HG03460 (cell line): Measurements from ENCODE around the gene ZDHHC16.
"Not testable (repeated sequence)": the region's sequence is repeated elsewhere in the genome, so short reads cannot be mapped to it uniquely, and the experiment has no call there.

Experiments used
- ATAC-seq: cut with Tn5 transposase; IDR thresholded peaks from one replicate; pipeline ENCODE4 v1.9.1; 2021; ENCODE audit not compliant: unreplicated experiment

Gene ZDHHC16

DNA sequence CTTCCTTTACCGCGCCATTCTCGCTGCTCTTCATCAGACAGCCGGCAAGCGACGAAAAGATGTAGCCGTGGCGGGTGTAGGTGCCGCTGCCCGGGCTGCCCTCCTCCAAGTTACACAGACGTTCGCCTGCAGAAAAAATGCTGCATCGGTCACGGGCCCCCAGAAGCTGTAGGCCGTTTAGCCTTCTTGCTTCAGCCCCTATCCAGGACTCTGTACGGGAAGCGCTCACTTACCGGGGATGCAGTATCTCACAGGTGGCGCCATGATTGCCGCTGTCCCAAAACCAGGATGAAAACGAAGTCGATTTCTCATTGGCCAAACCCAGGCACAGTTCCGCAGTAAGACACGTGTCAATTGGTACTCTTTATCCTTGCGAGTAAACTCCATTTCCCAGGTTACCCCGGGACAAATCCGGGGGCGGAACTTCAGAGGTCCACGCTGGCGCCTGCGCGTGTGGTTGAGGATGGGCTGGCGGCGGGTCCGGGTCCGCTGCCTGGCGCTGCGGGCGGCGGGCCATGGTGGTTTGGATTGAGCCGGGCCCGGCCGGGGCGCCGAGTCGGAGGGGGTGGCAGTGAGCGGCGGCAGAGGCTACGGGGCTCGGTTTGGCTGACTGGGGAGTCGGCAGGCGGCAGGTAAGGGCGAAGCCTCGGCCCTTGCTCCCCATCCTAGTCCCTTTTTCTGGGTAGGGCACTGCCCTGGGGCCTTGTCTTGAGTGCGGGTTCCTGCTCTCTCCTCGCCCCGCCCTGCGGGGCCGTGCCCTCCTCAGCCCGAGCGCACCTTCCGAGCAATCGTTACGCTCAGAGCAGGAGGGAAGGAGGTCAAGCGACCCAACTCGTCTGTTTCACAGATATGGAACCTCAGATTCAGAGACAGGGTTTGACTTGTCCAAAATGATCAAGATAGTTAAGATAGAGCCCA, at the start of gene ZDHHC16, which contains the start of gene EXOSC1:
TSS of gene ZDHHC16 (plus strand) at position 454 of the 918 bp plus-strand sequence. CDS start 5,501 bp downstream, outside the sequence.
TSS of gene EXOSC1 (minus strand) at position 285 of the 918 bp plus-strand sequence. CDS start at position 264, 21 bp downstream.
- peak; percentile 97 for ATAC-seq

- no peak for ATAC-seq
These were observed 46.0 kb upstream of the ZDHHC16 start for GRCh38 chr10:97399843-97400545.

- peak; percentile 100 for ATAC-seq
These were observed 45.1 kb upstream of the ZDHHC16 start, which contains the start of gene RRP12 for GRCh38 chr10:97400665-97401454. Gene RRP12, minus strand, starts transcription at chr10:97401340. Its CDS starts 109 bp downstream, at chr10:97401231.

- ATAC-seq: no peak
These were observed 44.5 kb upstream of the ZDHHC16 start for GRCh38 chr10:97401455-97401919.

DNA sequence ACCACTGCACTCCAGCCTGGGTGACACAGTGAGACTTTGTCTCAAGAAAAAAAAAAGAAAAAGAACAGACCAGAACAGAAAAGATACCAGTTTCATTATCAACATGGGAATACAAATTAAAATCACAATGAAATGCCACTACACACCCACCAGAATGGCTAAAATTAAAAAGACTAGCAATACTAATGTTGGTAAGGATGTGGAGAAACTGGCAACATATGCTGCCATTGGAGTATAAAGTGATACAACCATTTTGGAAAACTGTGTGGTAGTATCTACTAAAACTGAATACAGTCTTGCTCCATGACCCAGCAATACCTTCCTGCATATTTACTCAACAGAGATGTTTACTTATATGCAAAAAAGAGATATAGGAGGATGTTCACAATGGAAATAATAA, 41.9 kb upstream of the ZDHHC16 start:
- no peak for ATAC-seq

DNA sequence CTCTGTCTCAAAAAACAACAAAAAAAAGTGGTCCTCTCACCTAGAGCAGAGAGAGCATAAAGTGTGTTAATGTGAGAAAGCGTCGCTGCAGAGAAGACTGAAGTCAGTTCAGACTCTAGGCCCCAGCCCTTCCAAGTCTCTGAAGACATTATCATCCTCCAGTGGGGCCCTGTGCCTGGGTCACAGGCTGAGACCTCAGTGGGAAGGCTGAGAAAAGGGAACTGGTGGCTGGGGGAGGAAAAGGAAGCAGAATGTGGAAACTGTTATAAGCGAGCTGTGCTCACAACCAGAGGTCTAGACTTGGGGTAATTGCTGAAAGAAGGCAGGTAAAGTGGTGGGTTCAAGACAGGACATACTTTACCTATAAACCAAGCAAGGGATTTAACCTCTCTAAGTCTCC, 39.9 kb upstream of the ZDHHC16 start:
- no peak for ATAC-seq

DNA sequence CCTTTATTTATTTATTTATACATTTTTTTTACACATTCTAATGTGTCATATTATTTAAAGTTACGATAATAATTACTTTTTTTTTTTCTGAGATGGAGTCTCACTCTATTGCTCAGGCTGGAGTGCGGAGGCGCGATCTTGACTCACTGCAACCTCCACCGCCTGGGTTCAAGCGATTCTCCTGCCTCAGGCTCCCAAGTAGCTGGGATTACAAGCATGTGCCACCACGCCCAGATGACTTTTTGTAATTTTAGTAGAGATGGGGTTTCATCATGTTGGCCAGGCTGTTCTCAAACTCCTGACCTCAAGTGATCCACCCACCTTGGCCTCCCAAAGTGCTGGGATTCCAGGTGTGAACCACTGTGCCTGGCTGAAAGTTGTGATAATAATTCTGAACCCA, 39.5 kb upstream of the ZDHHC16 start:
- ATAC-seq: not testable (repeated sequence)

- ATAC-seq: peak; percentile 91
These were observed 38.6 kb upstream of the ZDHHC16 start for GRCh38 chr10:97407211-97407951.

- no peak for ATAC-seq
These were observed 38.1 kb upstream of the ZDHHC16 start for GRCh38 chr10:97407952-97408248.

DNA sequence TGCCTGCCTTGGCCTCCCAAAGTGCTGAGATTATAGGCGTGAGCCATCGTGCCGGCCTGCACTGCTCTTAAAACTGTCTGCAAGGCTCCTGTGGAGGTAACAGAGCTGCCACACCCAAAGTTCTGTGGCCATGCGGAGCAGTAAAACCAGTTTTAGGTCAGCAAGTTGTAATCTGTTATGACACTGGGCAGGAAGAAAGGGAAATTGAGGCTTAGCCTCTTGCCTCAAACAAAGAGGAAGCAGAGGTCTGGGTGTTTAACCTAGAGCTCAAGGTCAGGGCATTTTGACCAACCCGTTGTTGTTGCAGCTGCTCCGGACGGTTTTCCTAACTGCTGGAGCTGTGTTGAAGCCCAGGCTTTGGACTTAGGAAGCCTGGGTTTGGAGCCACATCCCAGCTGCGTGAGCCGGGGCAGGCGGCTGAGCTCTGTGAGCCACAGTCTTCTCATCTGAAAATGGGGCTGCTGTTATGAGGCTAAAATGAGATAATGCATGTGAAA, 37.4 kb upstream of the ZDHHC16 start:
- no peak for ATAC-seq

DNA sequence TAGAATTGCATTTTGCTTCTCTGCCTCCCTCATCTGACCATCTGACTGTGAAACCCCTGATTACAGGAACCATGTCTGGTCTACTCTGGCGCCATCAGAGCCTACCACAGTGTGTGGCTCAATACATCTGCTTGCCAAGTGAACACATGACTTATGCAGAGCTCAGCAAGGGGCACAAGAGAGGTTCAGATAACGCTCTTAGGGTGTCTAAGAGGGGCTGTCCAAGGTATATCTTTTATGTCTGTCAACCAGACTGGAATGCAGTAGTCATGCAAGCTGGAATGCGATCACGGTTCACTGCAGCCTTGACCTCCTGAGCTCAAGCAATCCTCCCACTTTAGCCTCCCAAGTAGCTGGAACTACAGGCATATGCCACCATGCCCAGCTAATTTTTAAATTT, 34.6 kb upstream of the ZDHHC16 start:
- no peak for ATAC-seq

- no peak for ATAC-seq
These were observed 33.1 kb upstream of the ZDHHC16 start for GRCh38 chr10:97412891-97413304.

DNA sequence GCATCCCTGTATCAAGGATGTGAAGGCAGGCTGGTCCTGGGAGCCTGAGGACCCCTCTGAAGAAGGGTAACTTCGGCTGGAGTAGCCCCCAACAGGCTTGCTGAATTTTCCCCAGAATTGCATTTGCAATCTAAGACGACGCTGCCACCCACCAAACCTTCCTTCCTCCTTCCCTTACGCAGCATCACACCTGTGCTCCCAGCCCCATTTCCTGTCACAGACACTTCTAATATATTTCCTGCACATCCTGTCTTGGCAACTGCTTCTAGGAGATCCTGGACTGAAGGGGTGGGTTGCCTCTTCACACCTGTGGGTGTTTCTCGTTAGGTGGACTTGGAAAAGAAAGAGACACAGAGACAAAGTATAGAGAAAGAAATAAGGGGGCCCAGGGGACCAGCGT, 29.4 kb upstream of the ZDHHC16 start:
- ATAC-seq: no peak

- ATAC-seq: not testable (repeated sequence)
These were observed 22.2 kb upstream of the ZDHHC16 start for GRCh38 chr10:97423757-97424098.

DNA sequence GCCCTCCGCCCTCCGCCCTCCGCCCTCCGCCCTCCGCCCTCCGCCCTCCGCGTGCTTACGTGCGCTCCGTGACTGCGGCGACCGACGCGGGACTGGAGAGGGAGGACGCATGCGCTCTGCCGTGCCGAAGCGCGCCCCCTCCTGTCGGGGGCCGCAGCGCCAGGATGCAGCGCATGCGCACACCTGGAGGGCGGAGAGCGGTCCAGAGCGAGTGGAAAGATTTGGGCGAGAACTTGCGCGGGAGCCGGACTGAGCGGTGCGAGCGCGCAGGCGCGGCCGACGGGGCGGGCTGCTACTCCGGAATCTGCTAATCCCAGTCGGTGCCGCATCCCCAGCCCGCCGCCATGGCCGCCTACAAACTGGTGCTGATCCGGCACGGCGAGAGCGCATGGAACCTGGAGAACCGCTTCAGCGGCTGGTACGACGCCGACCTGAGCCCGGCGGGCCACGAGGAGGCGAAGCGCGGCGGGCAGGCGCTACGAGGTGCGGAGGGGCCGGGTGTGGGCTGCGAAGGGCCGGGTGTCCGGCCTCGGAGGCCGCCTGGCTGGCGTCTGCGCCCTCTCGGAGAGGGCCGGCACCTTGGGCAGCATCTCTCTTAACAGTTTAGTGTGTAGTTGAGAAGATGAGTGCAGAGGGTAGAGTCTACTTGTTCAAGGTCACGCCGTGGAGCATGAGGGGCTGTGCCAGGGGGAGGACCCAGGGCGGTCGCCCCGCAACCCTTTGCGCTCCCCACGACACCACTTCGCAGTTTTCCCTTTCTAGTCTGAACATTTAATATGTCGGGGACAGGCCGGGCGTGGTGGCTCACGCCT, 19.8 kb upstream of the ZDHHC16 start, which contains the start of gene PGAM1:
TSS of gene PGAM1 (plus strand) at position 228 of the 812 bp plus-strand sequence. CDS start at position 345, 117 bp downstream.
- ATAC-seq: peak; percentile 78

GRCh38 chr10:97426776-97427570, 19.0 kb upstream of the ZDHHC16 start:
- ATAC-seq: no peak

- ATAC-seq: no peak
These were observed 18.3 kb upstream of the ZDHHC16 start for GRCh38 chr10:97427571-97428179.

DNA sequence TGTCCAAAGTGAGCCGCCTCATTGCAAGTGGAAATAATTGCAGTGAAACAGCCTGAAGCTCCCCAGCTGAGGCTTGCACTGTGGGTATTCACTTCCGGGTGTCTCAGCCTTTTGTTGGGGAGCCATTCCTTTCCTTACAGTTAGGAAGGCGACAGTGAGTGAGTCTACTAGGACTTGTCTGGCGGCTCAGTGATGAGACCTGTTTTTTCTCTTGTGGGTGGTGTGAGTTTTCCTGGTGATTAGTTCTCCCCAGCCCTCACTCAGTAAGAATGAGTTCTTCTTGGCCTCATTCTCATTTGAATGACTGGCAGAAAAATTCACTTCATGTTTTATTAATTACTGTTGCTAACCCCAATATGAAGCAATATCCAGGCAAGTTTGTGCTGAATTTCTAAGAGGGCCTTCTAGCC, 17.4 kb upstream of the ZDHHC16 start:
- no peak for ATAC-seq
